GM18868 (cell line): ENCODE measurements around the gene ALDH4A1.

ENCODE experiments used
- ATAC-seq: cut with Tn5 transposase; IDR thresholded peaks from one replicate; pipeline ENCODE4 v1.9.1; 2021; ENCODE audit warnings: mild to moderate bottlenecking, moderate library complexity; ENCODE audit not compliant: unreplicated experiment

ALDH4A1 gene

DNA sequence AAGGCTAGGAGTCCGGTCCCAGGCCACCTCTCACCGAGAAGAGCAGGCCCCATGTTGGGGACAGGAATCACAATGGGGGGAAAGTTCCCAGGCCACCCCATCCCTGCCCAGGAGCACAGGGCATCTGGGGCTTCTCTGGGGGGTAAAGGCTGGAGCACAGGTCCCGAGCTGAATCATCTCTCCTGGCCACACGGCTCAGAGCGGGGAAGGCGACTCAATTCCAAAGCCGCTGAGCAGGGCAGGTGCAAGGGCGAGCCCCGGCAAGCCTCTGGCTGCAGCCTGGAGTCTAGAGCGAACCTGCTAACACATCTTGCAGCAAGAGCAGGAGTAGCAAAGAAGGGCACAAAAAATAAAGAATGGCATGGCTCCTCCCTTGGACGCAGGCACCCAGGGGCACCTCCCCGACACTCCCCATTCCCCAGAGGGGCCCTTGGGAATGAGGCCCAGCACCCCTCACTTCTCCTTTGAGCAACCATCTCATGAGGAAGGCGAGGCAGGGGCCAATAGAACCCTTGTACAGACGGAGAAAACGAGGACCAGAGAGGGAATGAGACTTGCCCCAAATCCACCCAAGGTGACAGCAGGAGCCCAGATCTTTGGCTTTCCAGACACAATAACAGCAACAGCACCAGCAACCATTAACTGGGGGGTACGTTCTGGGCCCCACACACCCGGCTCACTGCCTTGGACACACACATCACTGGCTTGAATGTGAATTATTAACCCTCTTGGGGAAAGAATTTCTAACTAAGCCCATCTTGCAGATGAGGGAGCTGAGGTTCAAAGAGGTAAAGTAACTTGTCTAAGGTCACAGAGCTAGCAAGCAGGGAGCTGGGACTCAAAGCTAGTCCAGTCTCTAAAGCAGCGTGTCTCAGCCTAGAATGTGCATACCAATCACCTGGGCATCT lies 20.7 kb upstream of the ALDH4A1 start:
- no peak for ATAC-seq

GRCh38 chr1:18922319-18922726 lies 20.0 kb upstream of the ALDH4A1 start:
- no peak for ATAC-seq

- ATAC-seq, result no peak
These were observed 19.3 kb upstream of the ALDH4A1 start for GRCh38 chr1:18921516-18922251.

DNA sequence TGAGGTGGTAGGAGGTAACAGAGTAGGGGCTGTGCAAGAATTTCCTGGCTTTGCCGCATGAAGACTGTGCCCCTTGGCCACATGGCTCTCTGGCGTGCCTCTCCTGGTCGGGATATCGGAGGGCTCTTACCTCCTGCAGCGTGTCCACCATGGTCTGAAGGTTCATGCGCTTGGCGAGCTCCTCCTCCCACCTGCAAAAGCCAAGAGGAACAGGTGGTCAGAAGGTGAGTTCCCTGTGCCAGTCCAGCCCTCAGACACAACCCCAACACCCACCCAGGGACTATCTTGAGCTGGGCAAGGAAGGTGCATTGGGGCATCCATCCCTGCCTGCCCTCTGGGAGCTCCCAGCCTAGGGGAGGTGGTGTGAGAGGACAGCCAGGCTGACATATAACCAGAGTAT lies 18.6 kb upstream of the ALDH4A1 start:
- ATAC-seq, result no peak

DNA sequence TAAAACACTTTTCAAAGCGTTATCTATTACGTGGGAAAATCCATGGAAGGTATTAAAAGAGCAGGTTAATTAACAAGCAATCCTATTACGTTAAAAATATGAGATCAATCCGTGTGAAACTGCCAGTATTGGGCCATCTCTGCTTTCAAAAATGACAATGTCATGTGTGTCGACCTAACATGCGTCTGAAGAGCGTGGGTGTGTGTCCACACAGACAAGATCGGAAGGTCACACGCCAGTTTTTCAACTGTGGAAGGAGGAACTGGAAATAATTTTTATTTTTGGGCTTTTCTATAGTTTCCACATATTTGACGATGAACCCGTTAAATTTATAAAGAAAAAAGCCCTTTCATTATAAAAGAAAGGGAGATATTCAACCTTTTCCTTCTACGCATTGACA lies 17.6 kb upstream of the ALDH4A1 start:
- ATAC-seq, result no peak

DNA sequence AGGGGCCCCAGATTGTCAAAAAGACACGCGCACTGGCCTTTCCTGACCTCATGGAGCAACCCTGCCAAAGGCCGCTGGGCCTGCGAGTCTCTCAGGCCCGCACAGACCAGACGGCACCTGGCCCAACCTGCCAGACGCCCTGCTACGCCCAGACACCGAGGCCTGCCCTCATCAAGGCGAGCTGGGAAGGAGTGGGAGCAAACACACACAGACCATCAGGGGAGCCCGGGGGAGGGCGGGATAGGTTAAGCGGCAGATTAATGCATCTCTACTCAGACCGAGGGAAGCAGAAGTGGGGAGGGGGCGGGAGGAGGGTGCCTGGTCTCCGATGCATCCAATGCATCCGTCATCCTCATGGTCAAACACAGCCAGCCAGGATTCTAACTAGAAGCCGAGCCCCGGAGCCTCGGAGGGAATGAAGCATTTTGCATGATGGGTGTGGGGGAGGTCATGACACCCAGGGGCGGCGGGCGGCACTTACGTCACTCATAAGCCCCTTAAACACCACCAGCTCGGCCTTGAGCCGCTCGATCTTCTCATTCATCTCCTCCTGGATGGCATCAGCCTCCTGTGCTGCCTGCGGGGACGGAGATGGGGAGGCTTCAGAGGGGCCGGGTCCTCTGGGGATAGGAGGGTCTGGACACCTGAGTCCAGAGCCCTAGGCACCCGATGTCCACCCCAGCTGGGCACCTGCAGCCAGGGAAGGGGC lies 17.0 kb upstream of the ALDH4A1 start:
- no peak for ATAC-seq

DNA sequence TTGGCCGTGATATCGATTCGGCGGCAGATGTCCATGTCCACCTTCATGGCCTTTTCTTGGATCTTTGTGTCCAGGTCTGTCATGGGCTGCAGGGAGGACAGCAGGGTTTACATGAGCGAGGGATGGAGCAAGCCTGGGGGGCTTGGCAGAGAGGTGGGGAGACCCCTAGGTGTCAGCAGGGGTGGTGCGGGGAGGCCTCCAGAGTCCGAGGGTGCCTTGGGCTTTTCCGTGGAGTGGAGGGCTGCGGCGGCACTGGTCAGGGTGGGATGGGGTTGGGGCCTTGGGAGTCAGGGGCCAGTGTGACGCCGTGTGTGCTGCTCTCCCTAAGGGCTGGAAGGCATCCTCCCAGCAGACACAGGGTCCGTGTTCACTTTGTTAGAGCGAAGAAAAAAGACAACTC lies 16.1 kb upstream of the ALDH4A1 start:
- ATAC-seq, result no peak

- ATAC-seq, result no peak
These were observed 14.9 kb upstream of the ALDH4A1 start for GRCh38 chr1:18917071-18917799.

- no peak for ATAC-seq
These were observed 13.0 kb upstream of the ALDH4A1 start for GRCh38 chr1:18915341-18915740.

DNA sequence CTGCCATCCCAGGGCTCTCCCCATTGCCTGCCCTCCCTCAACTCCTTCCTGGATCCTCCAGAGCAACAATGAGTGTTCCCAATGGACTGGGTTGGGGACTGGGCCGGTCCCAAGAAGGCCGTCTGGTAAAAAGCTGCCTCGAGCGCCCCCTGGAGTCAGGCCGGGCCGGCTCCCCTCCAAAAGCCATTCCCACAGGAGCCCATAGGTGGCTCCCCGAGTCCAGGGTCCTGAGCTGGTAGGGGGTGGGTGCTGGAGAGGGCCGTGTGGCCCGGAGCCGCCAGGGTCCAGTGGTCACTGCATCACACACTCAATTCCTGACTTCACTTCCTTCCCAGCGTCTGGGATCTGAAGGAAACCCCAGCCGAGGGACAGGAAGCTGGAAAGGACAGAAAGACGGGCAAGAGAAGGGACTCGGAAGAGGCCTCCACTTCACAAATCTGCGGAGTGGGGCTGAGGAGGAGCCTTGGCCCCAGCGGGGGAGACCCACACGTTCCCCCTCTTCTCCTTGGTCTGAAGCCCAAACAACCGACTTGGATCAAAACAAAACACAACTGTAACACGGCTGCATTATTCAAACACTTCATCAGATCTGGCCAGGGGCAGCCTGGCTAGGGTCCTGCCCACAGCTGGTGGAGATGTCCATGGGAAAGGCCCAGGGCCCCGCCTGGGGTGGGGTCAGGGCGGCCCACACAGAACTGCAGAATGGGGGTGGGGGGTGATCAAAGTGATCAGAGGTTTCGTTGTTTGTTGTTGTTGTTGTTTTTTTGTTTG lies 10.9 kb upstream of the ALDH4A1 start:
- no peak for ATAC-seq

- no peak for ATAC-seq
These were observed 10.2 kb upstream of the ALDH4A1 start for GRCh38 chr1:18912550-18912949.

DNA sequence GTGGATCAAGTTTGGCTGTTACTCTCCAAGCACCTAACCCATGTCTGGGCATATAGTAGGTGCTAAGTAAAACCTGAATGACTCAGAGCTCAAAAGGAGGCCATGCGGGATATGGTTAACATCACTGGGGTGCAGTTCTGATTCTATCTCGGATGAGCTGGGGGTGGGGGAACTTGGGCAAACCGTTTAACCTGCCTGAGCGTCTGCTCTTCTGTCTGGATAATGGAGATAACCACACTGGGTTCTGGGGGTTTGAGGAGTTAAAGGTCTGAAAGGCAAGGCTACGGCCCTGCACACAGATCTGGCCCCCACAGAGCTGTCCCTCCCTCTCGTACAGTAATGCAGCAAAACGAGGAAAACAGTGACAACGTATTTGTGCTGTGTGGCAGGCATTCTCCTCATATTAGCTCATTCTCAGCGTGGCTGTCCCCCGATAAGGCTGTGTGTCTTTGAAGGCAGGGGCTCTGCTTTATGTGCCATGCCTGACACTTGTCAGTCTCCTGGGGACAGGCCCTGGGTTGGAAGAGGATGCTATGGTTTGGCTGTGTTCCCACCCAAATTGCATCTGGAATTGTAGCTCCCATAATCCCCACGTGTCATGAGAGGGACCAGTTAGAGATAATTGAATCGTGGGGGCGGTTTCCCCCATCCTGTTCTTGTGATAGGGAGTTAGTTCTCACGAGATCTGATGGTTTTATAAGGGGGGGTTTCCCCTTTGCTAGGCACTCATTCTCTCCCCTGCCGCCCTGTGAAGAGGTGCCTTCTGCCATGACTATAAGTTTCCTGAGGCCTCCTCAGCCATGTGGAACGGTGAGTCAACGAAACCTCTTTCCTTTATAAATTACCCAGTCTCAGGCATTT lies 6.8 kb upstream of the ALDH4A1 start:
- ATAC-seq, result no peak

- ATAC-seq, result no peak
These were observed 5.8 kb upstream of the ALDH4A1 start for GRCh38 chr1:18907917-18908845.

DNA sequence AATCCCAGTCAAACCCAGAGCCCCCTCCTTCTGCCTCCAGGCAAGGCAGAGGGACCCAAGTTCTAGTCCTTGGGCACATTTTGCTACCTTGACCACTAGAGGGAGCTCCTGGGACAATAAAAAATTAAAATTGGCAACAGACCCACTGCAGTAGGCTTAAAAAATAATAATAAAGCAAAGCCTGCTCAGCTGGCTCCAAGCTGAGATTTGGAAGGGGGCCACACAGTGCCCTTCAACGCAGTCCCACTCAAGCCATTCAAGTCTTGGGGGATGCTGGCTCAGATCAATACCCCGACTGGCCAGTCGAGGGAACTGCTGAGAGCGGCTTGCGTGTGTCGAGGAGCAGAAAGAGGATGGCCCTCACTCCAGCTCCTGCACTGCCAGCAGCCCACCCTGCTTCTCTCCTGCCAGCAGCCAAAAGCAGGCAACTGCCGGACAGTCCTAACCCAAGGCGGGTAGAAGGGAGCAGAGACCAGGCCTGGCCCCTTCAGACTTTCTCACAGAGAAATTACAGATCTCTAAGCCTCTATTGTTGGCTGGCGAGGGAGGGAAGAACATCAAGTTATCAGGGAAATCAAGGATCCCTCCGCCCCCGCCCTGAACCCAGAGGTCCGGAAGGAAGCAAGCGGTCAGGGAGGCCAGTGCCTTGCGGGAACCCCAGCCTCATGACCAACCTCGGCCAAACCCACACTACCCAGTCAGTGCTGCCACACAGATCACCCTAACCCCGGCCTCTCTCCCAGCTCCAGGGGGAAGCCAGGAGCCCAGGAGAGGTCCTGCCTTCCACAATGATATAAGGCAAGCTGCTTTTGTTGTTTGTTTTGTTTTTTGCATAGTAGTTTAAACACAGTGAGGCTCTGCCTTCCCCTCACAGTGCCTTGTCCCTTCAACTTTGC lies 4.9 kb upstream of the ALDH4A1 start:
- no peak for ATAC-seq

GRCh38 chr1:18903291-18903756 lies 969 bp upstream of the ALDH4A1 start:
- ATAC-seq, result no peak

GRCh38 chr1:18901952-18902522 lies 318 bp downstream of the ALDH4A1 start:
- ATAC-seq, result no peak
